BJ (cell line): ENCODE measurements around the gene CEL. TPM values are rescaled to one million over a fixed set of nuclear protein-coding genes. Genes with fewer than 3 reads are reported as not detected.

Experiments used
- CTCF ChIA-PET: fragments of 350-600 bp; formaldehyde crosslinking; extraction: SDS; loops from one replicate; lab custom pipeline; 2021; ENCODE audit warnings: antibody characterized with exemption, inconsistent platforms; lab: Yijun Ruan, JAX
- POLR2A ChIA-PET: fragments of 300-600 bp; sonication (Branson Sonifier 250); formaldehyde crosslinking; extraction: SDS; loops from one replicate; lab custom pipeline; 2021; ENCODE audit warnings: antibody characterized with exemption; lab: Charles Lee
- DNase-seq: peaks from one replicate; pipeline ENCODE4 v3.0.0-alpha.2; 2011; ENCODE audit warnings: low read depth
- H3K27me3 ChIP-seq: 2 replicates; pipeline ENCODE4 v1.6.0; 2011; ENCODE audit warnings: low read length; ENCODE audit not compliant: control insufficient read depth, insufficient read depth
- H3K36me3 ChIP-seq: 2 replicates; pipeline ENCODE4 v1.5.1; 2011; ENCODE audit warnings: low read length; ENCODE audit not compliant: control insufficient read depth, insufficient read depth
- H3K4me3 ChIP-seq: 2 replicates; pipeline ENCODE4 v1.5.1; 2011; ENCODE audit warnings: low read depth, mild to moderate bottlenecking, control low read depth, low read length
- CTCF ChIP-seq: IDR thresholded peaks from 2 replicates; pipeline ENCODE4 v1.5.1; 2011; ENCODE audit warnings: low read depth, mild to moderate bottlenecking, control low read depth, inconsistent platforms, low read length, moderate library complexity; ENCODE audit not compliant: insufficient read depth
- polyA plus RNA-seq: library from polyadenylated mRNA; depleted of rRNA; stranded (reverse); fragments of >200 nt; gene quantifications from 2 replicates; pipeline ENCODE4 v1.2.3, GENCODE V29; 2011

Gene CEL
- polyA plus RNA-seq, 1 experiment, result 0.49 TPM

- ChIA-PET POLR2A (interaction anchor here (0.6 kb wide), 1 partner anchor 695 kb away, joined by 4 read pairs; no protein-coding TSS in a partner anchor), CTCF (interaction anchor here (1.0 to 3.7 kb wide), 4 partner anchors 10 to 93 kb away, joined by 3 to 21 read pairs (median 4); no protein-coding TSS in a partner anchor)
- DNase-seq, result no peak
- Histone ChIP-seq H3K27me3 (no peaks in the 10 kb centered on the region), H3K36me3 (peaks cover 33% of the 10 kb centered on the region), H3K4me3 (no peak overlapping the region)
- TF ChIP-seq CTCF, result no peak
These were observed 11.0 kb upstream of the CEL start for GRCh38 chr9:133050781-133051180.

GRCh38 chr9:133051281-133051900 is 10.4 kb upstream of the CEL start:
- no peaks in the 10 kb centered on the region for H3K27me3 ChIP-seq
- H3K4me3 ChIP-seq, result no peak overlapping the region
- peaks cover 36% of the 10 kb centered on the region for H3K36me3 ChIP-seq
- ChIA-PET POLR2A (interaction anchor here (0.6 kb wide), 1 partner anchor 696 kb away, joined by 4 read pairs; no protein-coding TSS in a partner anchor), CTCF (interaction anchor here (1.0 to 4.0 kb wide), 5 partner anchors 10 to 92 kb away, joined by 3 to 21 read pairs (median 5); no protein-coding TSS in a partner anchor)
- no peak for DNase-seq
- TF ChIP-seq CTCF, result no peak

GRCh38 chr9:133051966-133052539 is 9.7 kb upstream of the CEL start:
- ChIA-PET POLR2A (no interaction called here), CTCF (interaction anchor here (1.3 to 4.0 kb wide), 6 partner anchors 11 to 95 kb away, joined by 3 to 21 read pairs (median 7); no protein-coding TSS in a partner anchor)
- no peak for TF ChIP-seq CTCF
- DNase-seq, result no peak
- Histone ChIP-seq H3K27me3 (no peaks in the 10 kb centered on the region), H3K36me3 (peaks cover 37% of the 10 kb centered on the region), H3K4me3 (no peak overlapping the region)

GRCh38 chr9:133054194-133054890 is 7.4 kb upstream of the CEL start:
- 0 out of 2 replicates have a peak, but pooled peaks have one; percentile 3 for TF ChIP-seq CTCF
- H3K36me3 ChIP-seq, result peaks cover 39% of the 10 kb centered on the region

GRCh38 chr9:133054966-133055365 is 6.8 kb upstream of the CEL start:
- TF ChIP-seq CTCF, result no peak
- Histone ChIP-seq H3K36me3 (peaks cover 39% of the 10 kb centered on the region), H3K27me3 (no peaks in the 10 kb centered on the region), H3K4me3 (no peak overlapping the region)
- DNase-seq, result peak; percentile 88
- ChIA-PET POLR2A (no interaction called here), CTCF (interaction anchor here (1.4 to 4.0 kb wide), 3 partner anchors 15 to 89 kb away, joined by 10 to 12 read pairs (median 11); no protein-coding TSS in a partner anchor)

More at GRCh38 chr9:133054194-133054890, 7.4 kb upstream of the CEL start:
- DNase-seq, result no peak
- POLR2A ChIA-PET, result no interaction called here
- Histone ChIP-seq H3K4me3 (no peak overlapping the region), H3K27me3 (no peaks in the 10 kb centered on the region)
- CTCF ChIA-PET, result interaction anchor here (1.4 to 4.0 kb wide), 3 partner anchors 14 to 90 kb away, joined by 10 to 12 read pairs (median 11); no protein-coding TSS in a partner anchor
